ENCODE data around the gene PAF1.
"Not testable (repeated sequence)": the region's sequence is repeated elsewhere in the genome, so short reads cannot be mapped to it uniquely, and the experiment has no call there.

Gene PAF1

DNA sequence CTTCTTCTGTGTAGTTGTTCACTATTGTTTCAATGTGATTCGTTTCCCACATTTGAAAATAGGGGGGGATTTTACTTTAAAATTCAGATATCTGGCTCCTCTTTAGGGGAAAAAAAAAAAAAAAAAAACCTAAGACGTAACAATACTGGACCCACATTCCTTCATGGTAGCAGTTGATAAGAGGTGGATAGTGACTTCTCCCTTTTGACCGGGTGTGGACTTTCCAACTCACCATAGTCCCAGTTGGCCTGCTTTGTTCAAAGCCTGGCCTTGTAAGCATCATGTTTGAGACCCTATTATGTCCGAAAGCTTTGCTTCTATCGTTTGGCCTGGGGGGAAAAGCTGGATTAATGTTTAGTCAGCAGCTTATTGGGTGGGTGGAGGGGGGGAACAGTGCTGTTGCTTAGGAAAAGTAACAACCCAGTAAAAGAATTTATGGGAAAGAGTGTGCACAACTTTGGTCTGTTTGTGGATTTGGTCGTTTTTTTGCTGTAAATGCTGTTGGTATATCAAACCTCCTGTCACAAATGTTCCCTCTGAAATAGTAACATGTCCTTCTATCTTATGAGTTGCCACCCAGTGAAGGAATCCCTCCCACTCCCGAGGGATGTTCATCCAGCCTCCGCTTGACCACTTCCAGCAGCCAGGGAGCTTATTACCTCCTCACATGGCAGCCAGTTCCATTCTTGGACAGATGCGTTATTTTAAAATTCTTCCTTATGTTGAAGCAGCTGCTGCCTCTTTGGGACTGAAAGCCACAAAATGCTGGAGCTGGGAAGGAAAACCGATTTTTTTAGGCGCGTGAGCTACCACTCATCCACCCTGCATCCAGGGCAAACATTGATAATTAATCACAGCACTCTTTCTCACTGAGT is 38.3 kb downstream of the PAF1 start:
- no peak for DNase-seq (ENCODE audit: low read depth)

DNA sequence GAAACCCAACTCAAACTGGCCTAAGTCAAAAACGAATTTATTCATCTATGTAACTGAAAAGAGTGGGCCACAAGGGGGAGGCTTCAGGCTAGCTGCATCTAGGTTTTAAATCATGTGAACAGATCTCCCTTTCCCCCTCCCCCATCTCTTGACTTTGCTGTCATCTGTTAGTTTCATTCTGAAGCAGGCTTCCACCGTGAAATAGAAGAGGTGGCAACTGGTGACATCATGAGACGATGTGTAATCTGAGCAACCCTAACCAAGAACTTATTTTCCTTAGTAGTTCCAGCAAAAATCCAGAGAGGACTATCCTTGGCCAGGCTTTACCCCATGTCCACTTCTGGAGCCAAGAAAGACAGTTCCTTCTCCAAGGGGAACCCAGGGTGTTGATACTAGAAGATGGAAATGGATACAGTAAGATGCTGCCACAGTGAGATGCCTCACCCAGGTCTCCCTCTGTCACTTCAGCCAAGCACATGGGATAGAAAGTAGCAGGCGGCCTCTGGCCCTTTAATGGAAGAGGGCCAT is 39.3 kb downstream of the PAF1 start:
- DNase-seq (ENCODE audit: low read depth): no peak

DNA sequence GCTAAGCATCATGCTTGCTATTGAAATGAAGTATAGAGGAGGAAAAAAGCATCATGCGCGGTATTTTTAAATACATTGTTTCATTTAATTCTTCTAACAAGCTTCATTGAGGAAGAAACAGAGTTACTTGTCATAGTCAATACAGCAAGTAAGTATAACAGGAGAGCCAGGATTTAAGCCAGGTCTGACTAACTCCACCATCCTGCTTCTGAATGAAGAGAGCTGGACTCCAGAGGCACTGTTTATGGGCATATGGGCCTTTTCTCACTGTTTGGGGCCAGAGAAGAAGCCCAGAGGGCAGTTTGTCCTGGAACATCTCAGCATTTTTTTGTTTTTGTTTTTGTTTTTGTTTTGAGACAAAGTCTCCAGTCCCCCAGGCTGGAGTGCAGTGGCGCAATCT is 40.8 kb downstream of the PAF1 start:
- DNase-seq (ENCODE audit: low read depth): no peak

DNA sequence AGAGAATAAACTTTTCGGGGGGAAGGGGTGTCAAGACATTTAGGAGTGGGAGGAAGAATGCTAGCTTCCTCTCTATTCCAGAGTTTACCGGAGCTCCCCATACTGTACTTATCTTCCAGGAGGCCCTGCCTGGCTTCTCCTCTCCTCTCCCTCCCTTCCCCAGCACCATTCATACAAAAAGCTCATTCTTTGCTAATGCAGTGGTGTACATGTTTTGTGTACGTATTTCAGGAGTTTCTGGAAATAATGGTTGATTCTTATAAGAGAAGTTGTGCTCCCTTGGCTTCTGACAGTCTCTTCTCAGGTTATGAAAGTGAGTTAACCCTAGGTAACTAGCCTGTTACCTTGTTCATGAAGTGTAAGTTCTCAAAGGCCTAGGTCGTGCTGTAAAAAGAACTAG is 41.6 kb downstream of the PAF1 start:
- no peak for DNase-seq (ENCODE audit: low read depth)

DNA sequence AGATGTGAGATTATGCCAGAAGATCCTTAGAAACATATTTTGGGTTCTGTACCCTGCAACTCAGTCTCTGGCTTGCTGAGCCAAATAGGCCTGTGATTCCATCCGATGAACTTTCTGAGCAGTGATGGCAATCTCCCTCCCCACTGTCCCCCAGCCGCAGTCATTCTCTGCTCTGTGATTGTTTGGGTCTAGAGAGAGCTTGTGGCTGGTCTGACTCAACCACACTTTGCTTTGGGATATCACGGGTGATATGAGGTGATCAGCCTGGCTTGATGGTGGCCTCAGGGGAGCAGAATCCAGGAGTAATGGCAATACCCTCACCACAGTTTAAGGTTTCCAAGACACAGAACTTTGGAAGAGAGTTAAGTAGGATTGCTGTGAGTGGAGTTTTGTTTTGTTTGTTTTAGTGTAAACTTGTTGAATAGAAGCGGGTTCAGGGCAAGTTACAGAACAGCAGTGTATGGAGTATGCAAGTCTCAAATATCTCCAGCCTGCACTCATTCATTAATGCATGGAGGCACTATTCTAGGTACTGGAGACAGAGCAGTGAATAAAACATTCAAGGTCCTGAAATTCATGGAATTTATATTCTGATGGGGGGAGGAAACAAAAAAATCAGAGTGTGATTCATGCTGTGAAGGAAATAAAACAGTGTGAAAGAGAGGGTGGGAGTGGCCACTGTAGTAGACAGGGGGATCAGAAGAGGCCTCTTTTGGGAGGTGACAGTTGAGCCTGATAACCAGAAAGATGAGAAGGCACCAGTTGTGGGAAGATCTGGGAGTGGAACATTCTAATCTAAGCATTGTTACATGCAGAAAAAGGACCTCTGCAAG is 43.4 kb downstream of the PAF1 start:
- no peak for DNase-seq (ENCODE audit: low read depth)

DNA sequence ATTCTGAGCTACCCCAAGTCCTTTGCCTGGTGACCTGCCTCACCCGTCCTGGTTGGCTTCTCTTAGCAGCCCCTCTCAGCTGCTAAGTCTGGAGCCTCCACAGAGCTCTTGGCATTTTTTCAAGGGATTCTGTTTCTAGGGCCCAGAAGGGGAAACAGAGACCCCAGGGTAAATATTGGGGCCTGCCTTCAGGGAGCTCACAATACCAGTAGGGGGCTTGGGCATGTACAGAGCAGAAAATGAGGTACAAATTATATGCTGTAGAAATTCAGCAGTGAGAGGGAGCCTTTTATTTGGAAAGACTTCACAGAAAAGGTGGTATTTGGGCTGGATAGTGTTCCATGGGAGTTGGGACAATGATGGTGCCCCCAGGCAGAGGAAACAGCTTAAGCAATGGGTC is 45.0 kb downstream of the PAF1 start:
- no peak for DNase-seq (ENCODE audit: low read depth)

DNA sequence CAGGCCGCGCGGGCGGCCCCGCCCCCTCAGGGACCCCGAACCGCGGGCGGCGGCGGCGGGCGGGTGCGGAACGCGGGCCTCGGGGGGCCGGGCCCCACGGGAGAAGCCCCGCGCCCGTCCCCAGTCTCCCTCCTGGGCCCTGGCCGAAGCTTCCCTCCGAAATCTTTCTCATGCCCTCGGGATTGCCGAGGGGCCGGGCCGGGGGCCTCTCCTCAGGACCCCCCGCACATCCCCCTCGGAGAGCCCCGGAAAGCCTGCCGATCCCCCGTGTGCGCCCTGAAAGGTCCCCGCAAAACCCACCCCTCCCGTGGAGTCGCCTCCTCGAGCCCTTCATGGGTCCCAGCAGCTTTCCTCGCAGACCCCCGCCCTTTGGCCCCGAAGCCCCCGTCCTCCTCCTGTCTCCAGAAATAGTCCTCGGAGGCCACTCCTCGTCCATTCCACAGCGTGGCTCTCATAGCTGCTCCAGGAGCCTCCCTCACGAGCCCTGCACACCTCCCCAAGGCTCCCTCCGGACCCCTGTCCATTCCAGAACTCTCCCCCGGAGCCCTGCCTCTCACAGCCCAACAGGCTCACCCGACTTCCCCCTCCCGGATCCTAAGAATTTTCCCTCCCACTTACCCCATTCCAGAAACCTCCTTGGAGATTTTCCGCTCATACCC is 48.1 kb downstream of the PAF1 start:
- DNase-seq (ENCODE audit: low read depth): no peak

DNA sequence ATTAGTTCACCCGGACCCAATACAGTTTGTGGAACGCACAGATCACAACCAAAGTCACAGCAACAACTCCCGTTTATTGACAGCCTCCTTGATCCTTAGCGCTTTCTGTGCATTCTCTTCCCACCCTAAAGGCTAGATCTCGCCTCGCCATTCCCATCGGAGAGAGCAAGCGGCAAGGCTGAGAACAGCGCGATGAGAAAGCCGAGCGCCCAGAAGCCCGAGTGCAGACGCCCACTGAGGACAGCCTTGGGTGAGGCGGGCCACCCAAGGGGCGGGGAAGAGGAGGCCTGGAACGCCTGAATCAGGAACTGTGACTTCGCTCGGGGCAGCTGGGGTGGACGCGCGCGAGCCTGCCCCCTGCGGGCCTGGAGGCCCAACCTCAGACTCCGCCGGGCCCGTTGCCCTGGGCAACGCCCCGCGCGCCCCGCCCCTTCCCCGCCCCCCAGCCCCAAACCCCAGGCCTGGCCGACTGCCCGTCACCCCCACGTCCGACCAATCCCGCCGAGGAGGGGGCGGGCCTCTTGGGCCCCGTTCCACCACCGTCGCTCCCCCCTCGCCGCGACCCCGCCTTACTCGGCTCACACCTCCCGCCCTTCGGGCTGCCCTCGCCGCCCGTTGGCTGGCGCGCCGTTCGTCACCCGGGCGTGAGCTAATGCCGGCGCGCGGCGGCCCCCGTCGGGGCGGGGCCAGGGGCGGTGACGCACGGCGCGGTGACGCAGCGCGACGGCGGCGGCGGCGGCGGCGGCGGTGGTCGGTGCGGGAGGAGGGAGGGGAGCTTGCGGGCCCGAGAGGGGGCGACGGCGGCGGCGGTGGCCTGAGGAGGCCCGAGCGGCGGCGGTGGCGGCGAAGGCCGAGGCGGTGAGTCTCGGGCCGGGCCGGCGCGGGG is 48.9 kb downstream of the PAF1 start, which contains the start of gene SAMD4B:
TSS of gene SAMD4B (plus strand) at position 703 of the 886 bp plus-strand sequence. CDS start 14,473 bp downstream, outside the sequence.
- peak; percentile 97 for DNase-seq (ENCODE audit: low read depth)

DNA sequence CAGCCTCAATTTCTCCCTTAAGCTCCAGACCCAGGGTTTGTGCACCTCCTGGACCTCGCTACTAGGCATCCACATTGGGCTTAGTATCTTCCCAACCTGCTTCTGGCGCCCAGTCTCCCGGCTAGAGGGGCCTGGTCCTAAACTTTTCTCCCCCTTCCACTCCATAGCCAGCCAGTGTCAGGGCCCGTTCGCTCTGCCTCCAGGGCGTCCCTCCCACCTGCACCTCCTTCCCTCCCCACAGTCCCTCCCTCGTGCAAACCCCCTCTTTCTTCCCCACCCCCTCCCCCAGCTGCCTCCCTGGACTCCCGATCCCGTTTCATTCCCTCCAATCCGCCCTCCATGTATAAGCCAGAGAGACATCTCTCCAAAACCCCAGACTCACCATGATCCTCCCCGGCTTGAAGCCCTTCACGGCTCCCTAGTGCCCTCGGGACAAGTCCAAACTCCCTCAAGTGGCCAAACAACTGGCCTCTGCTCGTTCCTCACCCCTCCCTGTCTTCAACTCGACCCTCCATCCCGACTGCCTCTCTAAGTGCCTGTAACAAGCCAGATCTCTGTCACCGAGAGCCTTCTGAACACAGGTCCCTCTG is 49.7 kb downstream of the PAF1 start:
- DNase-seq (ENCODE audit: low read depth): no peak

DNA sequence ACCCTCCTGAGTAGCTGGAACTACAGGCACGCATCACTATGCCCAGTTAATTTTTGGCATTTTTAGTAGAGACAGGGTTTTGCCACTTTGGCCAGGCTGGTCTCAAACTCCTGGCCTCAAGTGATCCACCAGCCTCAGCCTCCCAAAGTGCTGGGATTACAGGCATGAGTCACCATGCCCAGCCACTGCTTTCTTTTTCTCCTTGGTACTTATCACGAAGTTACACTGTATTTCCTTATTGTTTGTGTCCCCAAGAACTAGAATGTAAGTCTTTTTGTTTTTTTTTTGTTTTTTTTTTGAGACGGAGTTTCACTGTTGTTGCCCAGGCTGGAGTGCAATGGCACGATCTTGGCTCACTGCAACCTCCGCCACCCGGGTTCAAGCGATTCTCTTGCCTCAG is 50.8 kb downstream of the PAF1 start:
- not testable (repeated sequence) for DNase-seq (ENCODE audit: low read depth)

DNA sequence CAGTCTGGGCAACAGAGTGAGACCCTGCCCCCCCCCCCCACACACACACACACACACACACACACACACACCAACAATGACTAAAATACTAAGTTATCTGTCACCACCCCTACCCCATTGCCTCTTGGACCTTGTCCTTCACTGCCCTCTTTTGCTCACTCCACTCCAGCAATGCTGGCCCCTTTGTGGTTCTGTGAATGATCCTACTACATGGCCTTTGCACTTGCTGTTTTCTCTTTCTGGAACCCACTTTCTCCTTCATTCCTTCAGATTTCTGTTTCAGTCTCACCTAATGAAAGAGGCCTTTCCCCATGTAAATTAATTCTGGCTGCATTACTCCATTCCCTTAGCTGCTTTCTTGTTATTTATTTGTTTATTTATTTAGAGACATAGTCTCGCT is 51.2 kb downstream of the PAF1 start:
- DNase-seq (ENCODE audit: low read depth): no peak

DNA sequence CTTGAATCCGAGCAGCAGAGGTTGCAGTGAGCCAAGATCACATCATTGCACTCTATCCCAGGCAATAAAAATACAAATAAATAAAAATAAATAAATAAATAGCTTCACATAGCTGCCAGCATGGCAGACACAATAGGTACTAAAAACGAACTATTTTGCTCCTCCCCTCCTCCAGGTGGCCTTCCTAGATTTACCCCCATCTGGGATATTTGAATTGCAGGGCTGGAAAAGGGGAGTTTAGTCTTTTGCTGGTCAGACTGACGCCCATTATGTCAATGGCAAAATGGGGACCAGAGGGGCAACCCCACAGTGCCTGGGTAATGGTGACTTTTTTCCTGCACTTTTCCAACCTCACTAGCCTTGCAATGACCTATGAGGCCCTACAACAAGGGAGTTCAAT is 54.4 kb downstream of the PAF1 start:
- DNase-seq (ENCODE audit: low read depth): no peak
